GM23248 (cell line): ENCODE measurements around the gene PRR33. TPM values are rescaled to one million over a fixed set of nuclear protein-coding genes. Genes with fewer than 3 reads are reported as not detected.

Source experiments
- DNase-seq: peaks from one replicate; pipeline ENCODE4 v3.0.0-alpha.2; 2015
- H2AFZ ChIP-seq: fragments of 200-600 bp; sonication (generic); 2 replicates; pipeline ENCODE4 v1.6.1; 2016; ENCODE audit warnings: antibody characterized with exemption
- H3F3A ChIP-seq: fragments of 200-600 bp; sonication (generic); 2 replicates; pipeline ENCODE4 v1.6.1; 2016; ENCODE audit warnings: mild to moderate bottlenecking, antibody characterized with exemption, mixed run types; ENCODE audit not compliant: insufficient read depth
- H3K27ac ChIP-seq: fragments of 200-600 bp; sonication (generic); 2 replicates; pipeline ENCODE4 v1.5.1; 2016; ENCODE audit warnings: mild to moderate bottlenecking
- H3K27me3 ChIP-seq: fragments of 200-600 bp; sonication (generic); replicated peaks from 2 replicates; pipeline ENCODE4 v1.6.1; 2016; ENCODE audit warnings: mild to moderate bottlenecking; ENCODE audit not compliant: insufficient read depth
- H3K36me3 ChIP-seq: fragments of 200-600 bp; sonication (generic); 2 replicates; pipeline ENCODE4 v1.6.1; 2016; ENCODE audit warnings: low read depth, mild to moderate bottlenecking
- H3K4me1 ChIP-seq: fragments of 200-600 bp; sonication (generic); 2 replicates; pipeline ENCODE4 v1.6.1; 2016; ENCODE audit warnings: mild to moderate bottlenecking; ENCODE audit not compliant: insufficient read depth
- H3K4me2 ChIP-seq: fragments of 200-600 bp; sonication (generic); one replicate; pipeline ENCODE4 v1.6.1; 2016; ENCODE audit warnings: mild to moderate bottlenecking; ENCODE audit not compliant: unreplicated experiment
- H3K4me3 ChIP-seq: fragments of 200-600 bp; sonication (generic); 2 replicates; pipeline ENCODE4 v1.5.1; 2016; ENCODE audit warnings: mild to moderate bottlenecking
- H3K79me2 ChIP-seq: fragments of 200-600 bp; sonication (generic); 2 replicates; pipeline ENCODE4 v1.6.1; 2016; ENCODE audit warnings: mild to moderate bottlenecking; ENCODE audit not compliant: insufficient read depth
- H3K9ac ChIP-seq: fragments of 200-600 bp; sonication (generic); 2 replicates; pipeline ENCODE4 v1.6.1; 2016; ENCODE audit warnings: mild to moderate bottlenecking
- H3K9me2 ChIP-seq: fragments of 200-600 bp; sonication (generic); 2 replicates; pipeline ENCODE4 v1.6.1; 2016; ENCODE audit warnings: mixed run types, mild to moderate bottlenecking, moderate library complexity; ENCODE audit not compliant: insufficient read depth
- H3K9me3 ChIP-seq: fragments of 200-600 bp; sonication (generic); one replicate; pipeline ENCODE4 v1.6.1; 2017; ENCODE audit warnings: low read depth
- H4K20me1 ChIP-seq: fragments of 200-600 bp; sonication (generic); 2 replicates; pipeline ENCODE4 v1.6.0; 2016; ENCODE audit not compliant: insufficient read depth
- EZH2 ChIP-seq: fragments of 200-600 bp; sonication (generic); IDR thresholded peaks from 2 replicates; pipeline ENCODE4 v1.6.1; 2018; ENCODE audit warnings: antibody characterized with exemption, mild to moderate bottlenecking; ENCODE audit not compliant: insufficient read depth, poor library complexity, severe bottlenecking
- EZH2phosphoT487 ChIP-seq: fragments of 200-600 bp; sonication (generic); IDR thresholded peaks from 2 replicates; pipeline ENCODE4 v1.6.1; 2018; ENCODE audit warnings: antibody characterized with exemption, moderate library complexity, mild to moderate bottlenecking, low read depth; ENCODE audit not compliant: insufficient read depth
- WGBS, 2 experiments: methylation state at CpG; one replicate each; pipeline ENCODE4 v1.1.6; 2015 to 2017; ENCODE audit warnings: low lambda C conversion rate in 2 of 2, low coverage in 1 of 2; ENCODE audit errors: missing lambda C conversion rate in 2 of 2; 5-methylcytosine and 5-hydroxymethylcytosine counted together
- in situ Hi-C: fragments of 300-500 bp; cut with MboI; formaldehyde crosslinking; loops from 2 replicates; pipeline ENCODE4 v1.15.0; 2020
- polyA plus RNA-seq: library from polyadenylated mRNA; unstranded; fragments of >200 nt; fragmentation: Nextera tagmentation; extraction: Ambion mirVana; gene quantifications from 2 replicates; pipeline ENCODE4 v1.2.1, GENCODE V29; 2016
- total RNA-seq: library from RNA; depleted of rRNA; stranded (reverse); fragments of >200 nt; shearing (Covaris generic); gene quantifications from 2 replicates; pipeline ENCODE4 v1.2.3, GENCODE V29; 2014

PRR33 gene
- total and polyA plus RNA-seq, 2 experiments from 2014 or later, result not detected

DNA sequence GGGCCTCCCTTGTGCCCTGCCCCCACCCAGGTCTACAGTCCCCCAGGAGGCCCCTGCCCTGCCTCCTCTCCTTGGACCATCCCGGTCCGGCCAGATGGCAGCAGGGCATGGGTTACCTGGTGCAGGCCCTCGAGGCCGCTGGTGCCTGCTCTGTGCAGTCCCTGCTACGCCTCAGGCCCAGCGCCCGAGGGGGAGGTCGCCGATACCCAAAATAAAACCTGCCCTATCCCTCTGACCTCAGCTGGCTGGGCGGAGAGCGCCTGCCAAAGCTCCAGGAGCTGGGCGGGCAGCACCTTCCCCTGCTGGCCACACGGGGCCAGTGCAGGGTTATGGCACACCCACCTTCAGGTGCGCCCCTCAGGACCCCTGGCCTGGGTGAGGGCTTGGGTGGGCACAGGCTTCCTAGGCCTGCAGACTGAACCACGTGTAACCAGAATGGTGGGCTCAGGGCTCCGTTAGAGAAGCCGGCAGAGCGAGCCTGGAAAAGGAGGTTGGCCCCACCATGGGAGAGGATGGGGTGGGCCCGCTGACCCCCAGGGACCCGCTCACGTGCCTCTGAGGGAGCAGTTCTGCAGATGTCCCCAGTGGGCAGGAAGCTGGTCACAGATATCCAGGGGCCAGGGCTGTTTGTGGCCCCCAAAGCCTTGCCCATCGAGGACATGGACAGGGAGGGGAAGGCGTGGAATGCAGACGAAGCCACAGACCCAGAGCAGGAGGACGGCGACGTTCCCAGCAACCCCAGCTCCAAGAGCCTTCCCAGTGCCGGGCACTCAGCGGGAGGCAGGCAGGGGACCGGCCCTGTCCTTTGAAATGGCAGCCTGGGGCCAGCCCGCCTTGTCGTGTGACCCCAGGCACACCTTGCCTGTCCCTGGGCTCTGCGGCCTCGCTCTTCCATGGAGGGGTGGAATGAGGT is 26.1 kb upstream of the PRR33 start:
- Histone ChIP-seq H3K36me3 (no peaks in the 10 kb centered on the region), H3K4me2 (no peak overlapping the region), H3K27me3 (0 out of 2 replicates have a peak, but pooled peaks cover 3% of the 10 kb centered on the region), H3K4me1 (no peaks in the 10 kb centered on the region), H3K9me3 (no peaks in the 10 kb centered on the region), H3K9me2 (no peaks in the 10 kb centered on the region), H4K20me1 (no peaks in the 10 kb centered on the region), H3K79me2 (no peaks in the 10 kb centered on the region), H3K9ac (no peak overlapping the region), H3F3A (no peaks in the 10 kb centered on the region), H3K27ac (no peak overlapping the region), H3K4me3 (no peak overlapping the region), H2AFZ (no peak overlapping the region)
- DNase-seq, result peak; percentile 12
- in situ Hi-C loops, result no loop called here
- no peak for TF ChIP-seq EZH2
- no peak for TF ChIP-seq EZH2phosphoT487
- 56 to 59% methylated on average over 24 to 29 of the region's 34 CpGs for WGBS, 2 experiments

GRCh38 chr11:1916986-1917522 is 25.4 kb upstream of the PRR33 start:
- no peak overlapping the region for H2AFZ ChIP-seq
- no peak overlapping the region for H3K4me2 ChIP-seq
- H3F3A ChIP-seq, result no peaks in the 10 kb centered on the region
- H3K4me1 ChIP-seq, result no peaks in the 10 kb centered on the region
- H3K9me2 ChIP-seq, result no peaks in the 10 kb centered on the region
- H3K36me3 ChIP-seq, result no peaks in the 10 kb centered on the region
- no peaks in the 10 kb centered on the region for H3K79me2 ChIP-seq
- no peaks in the 10 kb centered on the region for H3K9me3 ChIP-seq
- in situ Hi-C loops, result no loop called here
- 18 to 26% methylated on average over 4 to 8 of the region's 8 CpGs for WGBS, 2 experiments
- DNase-seq, result no peak
- no peak for TF ChIP-seq EZH2phosphoT487
- TF ChIP-seq EZH2, result no peak
- H3K27ac ChIP-seq, result no peak overlapping the region
- H3K4me3 ChIP-seq, result no peak overlapping the region
- no peaks in the 10 kb centered on the region for H4K20me1 ChIP-seq
- H3K27me3 ChIP-seq, result peaks cover 3% of the 10 kb centered on the region; the same call in 1 of the 2 replicates
- H3K9ac ChIP-seq, result no peak overlapping the region

DNA sequence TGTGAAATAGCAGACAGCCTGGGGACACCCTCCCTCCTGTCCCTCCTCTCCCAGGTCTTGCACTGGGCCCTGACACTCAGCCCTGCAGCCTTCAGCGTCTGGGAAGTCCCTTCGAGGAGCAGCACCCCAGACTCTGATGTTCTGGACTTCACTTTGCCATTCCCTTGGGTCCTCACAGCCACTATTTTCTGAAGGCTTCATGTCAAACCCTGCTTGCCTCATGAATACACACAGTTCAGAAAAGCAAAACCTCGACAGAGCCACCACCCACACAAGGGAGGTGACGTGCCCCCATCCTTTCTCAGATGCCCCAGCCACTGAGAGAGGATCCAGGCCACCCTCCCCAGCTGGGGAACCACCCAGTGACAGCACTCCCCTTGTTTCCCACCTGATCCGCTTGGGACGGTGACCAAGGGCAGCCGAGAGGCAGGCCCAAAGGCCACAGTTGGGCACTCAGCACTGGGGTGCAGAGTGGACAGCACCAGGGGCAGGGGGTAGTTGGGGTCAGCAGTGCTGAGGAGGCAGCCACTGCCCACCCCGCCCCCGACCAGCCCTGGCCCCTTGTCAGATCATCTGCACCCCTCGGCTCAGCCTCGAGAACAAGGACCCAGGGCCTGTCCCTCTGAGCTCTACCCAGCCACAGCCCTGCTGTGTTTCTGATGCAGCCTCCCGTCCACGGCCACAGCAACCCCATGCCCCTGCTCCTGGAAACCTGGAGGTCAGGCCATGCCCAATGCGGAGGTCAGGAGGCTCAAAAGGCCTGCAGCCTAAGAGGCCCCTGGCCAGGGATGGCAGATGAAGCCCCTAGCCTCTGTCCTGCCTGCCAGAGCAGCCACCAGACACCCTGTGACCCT is 24.7 kb upstream of the PRR33 start:
- no peaks in the 10 kb centered on the region for H3K9me3 ChIP-seq
- H3K4me3 ChIP-seq, result no peak overlapping the region
- H3K4me2 ChIP-seq, result no peak overlapping the region
- no peak overlapping the region for H2AFZ ChIP-seq
- H3K9me2 ChIP-seq, result no peaks in the 10 kb centered on the region
- no peak for DNase-seq
- no peak for TF ChIP-seq EZH2
- no peak for TF ChIP-seq EZH2phosphoT487
- no peaks in the 10 kb centered on the region for H3K79me2 ChIP-seq
- no peaks in the 10 kb centered on the region for H3F3A ChIP-seq
- no peaks in the 10 kb centered on the region for H4K20me1 ChIP-seq
- no peaks in the 10 kb centered on the region for H3K4me1 ChIP-seq
- no peak overlapping the region for H3K27ac ChIP-seq
- H3K9ac ChIP-seq, result no peak overlapping the region
- in situ Hi-C loops, result no loop called here
- peaks cover 3% of the 10 kb centered on the region; the same call in 1 of the 2 replicates for H3K27me3 ChIP-seq
- 29 to 39% methylated on average over 13 to 14 of the region's 14 CpGs for WGBS, 2 experiments
- H3K36me3 ChIP-seq, result no peaks in the 10 kb centered on the region

DNA sequence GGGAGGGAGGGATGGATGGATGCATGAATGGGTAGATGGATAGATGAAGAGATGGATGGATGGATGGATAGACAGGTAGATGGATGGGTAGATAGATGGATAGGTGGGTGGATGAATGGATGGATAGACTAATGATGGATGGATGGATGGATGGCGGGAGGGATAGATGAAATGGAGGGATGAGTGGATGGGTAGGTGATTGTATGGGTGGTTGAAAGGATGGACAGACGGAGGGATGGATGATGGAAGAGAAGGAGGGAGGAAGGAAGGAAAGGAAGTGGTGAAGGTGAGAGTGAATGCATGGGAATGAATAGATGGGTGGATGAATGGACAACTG is 24.1 kb upstream of the PRR33 start:
- H3K27me3 ChIP-seq, result peaks cover 3% of the 10 kb centered on the region
- DNase-seq, result no peak
- no peaks in the 10 kb centered on the region for H4K20me1 ChIP-seq
- TF ChIP-seq EZH2 (no peak), EZH2phosphoT487 (no peak)
- no peak overlapping the region for H3K27ac ChIP-seq
- in situ Hi-C loops, result no loop called here
- H3K4me2 ChIP-seq, result no peak overlapping the region
- no peak overlapping the region for H3K4me3 ChIP-seq
- H3K36me3 ChIP-seq, result no peaks in the 10 kb centered on the region
- no peak overlapping the region for H3K9ac ChIP-seq
- no peaks in the 10 kb centered on the region for H3F3A ChIP-seq
- 60 to 69% methylated on average over 2 of the region's 2 CpGs for WGBS, 2 experiments
- no peaks in the 10 kb centered on the region for H3K9me2 ChIP-seq
- H3K9me3 ChIP-seq, result no peaks in the 10 kb centered on the region
- H3K4me1 ChIP-seq, result no peaks in the 10 kb centered on the region
- no peak overlapping the region for H2AFZ ChIP-seq
- no peaks in the 10 kb centered on the region for H3K79me2 ChIP-seq
